ENCODE results near the gene CCDC121.

DNA sequence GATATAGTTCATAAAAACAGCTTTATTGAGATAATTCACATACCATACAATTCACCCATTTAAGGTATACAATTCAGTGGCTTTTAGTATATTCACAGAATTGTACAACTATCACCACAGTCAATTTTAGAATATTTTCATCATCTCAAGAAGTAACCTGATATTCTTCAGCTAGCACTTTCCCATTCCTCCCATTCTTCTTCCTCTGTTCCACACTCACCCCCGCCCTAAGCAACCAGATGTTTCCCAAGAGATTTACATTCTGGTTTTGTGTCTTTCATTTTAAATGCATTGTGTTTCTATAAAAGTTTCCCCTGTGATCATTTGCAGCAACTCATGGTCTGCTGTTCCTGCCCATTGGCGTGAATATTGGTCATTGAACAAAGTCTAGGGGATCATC lies 5.5 kb upstream of the CCDC121 start:
- no peak for TF ChIP-seq CTCF (IDR thresholded peaks at IDR 0.05; ENCODE audit: insufficient read depth, low read depth, low read length)
- TF ChIP-seq EZH2 (IDR thresholded peaks at IDR 0.05; ENCODE audit: insufficient read depth, low read length) = no peak

Measured in astrocyte (in vitro differentiated cells and primary cell).